ENCODE results near the gene SEL1L. TPM values are rescaled to one million over a fixed set of nuclear protein-coding genes. Genes with fewer than 3 reads are reported as not detected.
A peak's percentile ranks its signal among the peaks of the same experiment; 100 is the strongest.

The SEL1L gene
- total RNA-seq, 2 donors from 2014 or later, result 62.9 to 64.0 TPM

GRCh38 chr14:81454572-81455218 lies 79.0 kb downstream of the SEL1L start:
- Histone ChIP-seq H3K27ac (ENCODE audit: low read depth, low read length) (no peak overlapping the region), H3K36me3 (ENCODE audit: control insufficient read depth, insufficient read depth, low read length) (no peaks in the 10 kb centered on the region), H3K27me3 (ENCODE audit: control insufficient read depth, insufficient read depth, low read length, poor library complexity, severe bottlenecking) (no peaks in the 10 kb centered on the region), H3K9ac (ENCODE audit: extremely low read depth, low read length, poor library complexity, severe bottlenecking) (no peak overlapping the region), H3K9me3 (ENCODE audit: control insufficient read depth, low read length) (no peaks in the 10 kb centered on the region), H3K4me3 (ENCODE audit: low read length) (no peak overlapping the region), H3K4me1 (ENCODE audit: control insufficient read depth, insufficient read depth, low read length) (no peaks in the 10 kb centered on the region)
- peak; percentile 21 for DNase-seq
- no peaks in the 10 kb centered on the region for H3K9me3 Mint-ChIP-seq
- no peak overlapping the region for H3K4me3 Mint-ChIP-seq
- H3K27ac Mint-ChIP-seq, result no peak overlapping the region
- 96 to 100% methylated on average over 3 to 4 of the region's 5 CpGs for WGBS, 2 experiments (ENCODE audit: insufficient coverage in 1 of 2, insufficient read length in 1 of 2)
- no peak for TF ChIP-seq CTCF (conservative IDR thresholded peaks at IDR 0.05)
- peaks cover 9% of the 10 kb centered on the region for H3K4me1 Mint-ChIP-seq
- H3K27me3 Mint-ChIP-seq (ENCODE audit: insufficient read depth), result no peaks in the 10 kb centered on the region
- H3K36me3 Mint-ChIP-seq (ENCODE audit: low read depth), result no peaks in the 10 kb centered on the region

- Histone ChIP-seq H3K9me3 (ENCODE audit: control insufficient read depth, low read length) (no peaks in the 10 kb centered on the region), H3K9ac (ENCODE audit: extremely low read depth, low read length, poor library complexity, severe bottlenecking) (no peak overlapping the region), H3K4me3 (ENCODE audit: low read length) (no peak overlapping the region), H3K27ac (ENCODE audit: low read depth, low read length) (no peak overlapping the region), H3K27me3 (ENCODE audit: control insufficient read depth, insufficient read depth, low read length, poor library complexity, severe bottlenecking) (no peaks in the 10 kb centered on the region), H3K4me1 (ENCODE audit: control insufficient read depth, insufficient read depth, low read length) (no peaks in the 10 kb centered on the region), H3K36me3 (ENCODE audit: control insufficient read depth, insufficient read depth, low read length) (no peaks in the 10 kb centered on the region)
- peak; percentile 88 for TF ChIP-seq CTCF (conservative IDR thresholded peaks at IDR 0.05)
- peak; percentile 85 for DNase-seq
- WGBS, 2 experiments (ENCODE audit: insufficient coverage in 1 of 2, insufficient read length in 1 of 2), result 26 to 30% methylated on average over 7 to 8 of the region's 8 CpGs
- Mint-ChIP-seq H3K4me1 (peaks cover 19% of the 10 kb centered on the region), H3K36me3 (ENCODE audit: low read depth) (no peaks in the 10 kb centered on the region), H3K9me3 (no peaks in the 10 kb centered on the region), H3K4me3 (no peak overlapping the region), H3K27me3 (ENCODE audit: insufficient read depth) (peaks cover 3% of the 10 kb centered on the region), H3K27ac (no peak overlapping the region)
Observed at GRCh38 chr14:81453166-81453766, 80.4 kb downstream of the SEL1L start.

- no peak overlapping the region for H3K27ac Mint-ChIP-seq
- 85 to 87% methylated on average over 4 to 11 of the region's 11 CpGs for WGBS, 2 experiments (ENCODE audit: insufficient coverage in 1 of 2, insufficient read length in 1 of 2)
- no peaks in the 10 kb centered on the region for H3K4me1 ChIP-seq (ENCODE audit: control insufficient read depth, insufficient read depth, low read length)
- TF ChIP-seq CTCF (conservative IDR thresholded peaks at IDR 0.05), result no peak
- DNase-seq, result no peak
- no peaks in the 10 kb centered on the region for H3K36me3 ChIP-seq (ENCODE audit: control insufficient read depth, insufficient read depth, low read length)
- no peaks in the 10 kb centered on the region for H3K27me3 ChIP-seq (ENCODE audit: control insufficient read depth, insufficient read depth, low read length, poor library complexity, severe bottlenecking)
- H3K9me3 ChIP-seq (ENCODE audit: control insufficient read depth, low read length), result no peaks in the 10 kb centered on the region
- H3K4me3 Mint-ChIP-seq, result no peak overlapping the region
- H3K36me3 Mint-ChIP-seq (ENCODE audit: low read depth), result no peaks in the 10 kb centered on the region
- no peak overlapping the region for H3K27ac ChIP-seq (ENCODE audit: low read depth, low read length)
- peaks cover 19% of the 10 kb centered on the region for H3K4me1 Mint-ChIP-seq
- no peak overlapping the region for H3K9ac ChIP-seq (ENCODE audit: extremely low read depth, low read length, poor library complexity, severe bottlenecking)
- H3K9me3 Mint-ChIP-seq, result no peaks in the 10 kb centered on the region
- no peak overlapping the region for H3K4me3 ChIP-seq (ENCODE audit: low read length)
- H3K27me3 Mint-ChIP-seq (ENCODE audit: insufficient read depth), result peaks cover 3% of the 10 kb centered on the region
Observed at GRCh38 chr14:81452341-81453133, 81.1 kb downstream of the SEL1L start.

All from endodermal cell (in vitro differentiated cells).